HEK293T (cell line): Measurements from ENCODE around the gene MYLK.

ENCODE experiments used
- CTCF ChIA-PET: fragments of 350-600 bp; formaldehyde crosslinking; extraction: SDS; loops from one replicate; lab custom pipeline; 2021; ENCODE audit warnings: antibody characterized with exemption, inconsistent platforms; lab: Yijun Ruan, JAX
- POLR2A ChIA-PET: fragments of 350-600 bp; formaldehyde crosslinking; extraction: SDS; loops from one replicate; lab custom pipeline; 2020; ENCODE audit warnings: antibody characterized with exemption, inconsistent platforms; lab: Yijun Ruan, JAX
- DNase-seq: peaks from one replicate; pipeline ENCODE4 v3.0.0; 2012; ENCODE audit warnings: mixed read lengths; ENCODE audit errors: extremely low spot score
- ARNT ChIP-seq: fragments of 450-650 bp; IDR thresholded peaks from 2 replicates; pipeline ENCODE4 v1.6.1; 2017; ENCODE audit warnings: mild to moderate bottlenecking
- BHLHE40 ChIP-seq: fragments of 450-650 bp; IDR thresholded peaks from 2 replicates; pipeline ENCODE4 v1.6.1; 2016; ENCODE audit warnings: mild to moderate bottlenecking, moderate library complexity, borderline replicate concordance
- CTBP1 ChIP-seq: fragments of 450-650 bp; IDR thresholded peaks from 2 replicates; pipeline ENCODE4 v1.6.1; 2016; ENCODE audit warnings: borderline replicate concordance
- ELF4 ChIP-seq: fragments of 450-650 bp; IDR thresholded peaks from 2 replicates; pipeline ENCODE4 v1.6.1; 2017; ENCODE audit warnings: antibody characterized with exemption
- FOXA1 ChIP-seq: fragments of 450-650 bp; IDR thresholded peaks from 2 replicates; pipeline ENCODE4 v1.6.1; 2016; ENCODE audit warnings: mild to moderate bottlenecking
- FOXK2 ChIP-seq: fragments of 450-650 bp; IDR thresholded peaks from 2 replicates; pipeline ENCODE4 v1.6.1; 2016; ENCODE audit warnings: mild to moderate bottlenecking
- FOXM1 ChIP-seq: fragments of 450-650 bp; IDR thresholded peaks from 2 replicates; pipeline ENCODE4 v1.6.1; 2017; ENCODE audit warnings: mild to moderate bottlenecking, borderline replicate concordance
- HDGF ChIP-seq: fragments of 450-650 bp; IDR thresholded peaks from 2 replicates; pipeline ENCODE4 v1.6.1; 2017; ENCODE audit warnings: antibody characterized with exemption, borderline replicate concordance
- L3MBTL2 ChIP-seq: fragments of 450-650 bp; conservative IDR thresholded peaks from 2 replicates; pipeline ENCODE4 v1.6.1; 2016; ENCODE audit warnings: mild to moderate bottlenecking
- LEF1 ChIP-seq: fragments of 450-650 bp; IDR thresholded peaks from 2 replicates; pipeline ENCODE4 v1.6.1; 2017; ENCODE audit warnings: mild to moderate bottlenecking, borderline replicate concordance
- NFRKB ChIP-seq: fragments of 450-650 bp; IDR thresholded peaks from 2 replicates; pipeline ENCODE4 v1.6.1; 2016; ENCODE audit warnings: mild to moderate bottlenecking, moderate library complexity
- SP1 ChIP-seq: fragments of 450-650 bp; IDR thresholded peaks from 2 replicates; pipeline ENCODE4 v1.6.1; 2017
- SUZ12 ChIP-seq: fragments of 450-650 bp; IDR thresholded peaks from 2 replicates; pipeline ENCODE4 v1.6.1; 2016; ENCODE audit warnings: mild to moderate bottlenecking
- TARDBP ChIP-seq: fragments of 450-650 bp; IDR thresholded peaks from 2 replicates; pipeline ENCODE4 v1.6.1; 2016
- ZNF384 ChIP-seq: fragments of 450-650 bp; IDR thresholded peaks from 2 replicates; pipeline ENCODE4 v1.6.1; 2016
- TF ChIP-seq, protein P1 (sequence below): fragments of 450-650 bp; IDR thresholded peaks from 2 replicates; pipeline ENCODE4 v1.6.1; 2016

The MYLK gene

DNA sequence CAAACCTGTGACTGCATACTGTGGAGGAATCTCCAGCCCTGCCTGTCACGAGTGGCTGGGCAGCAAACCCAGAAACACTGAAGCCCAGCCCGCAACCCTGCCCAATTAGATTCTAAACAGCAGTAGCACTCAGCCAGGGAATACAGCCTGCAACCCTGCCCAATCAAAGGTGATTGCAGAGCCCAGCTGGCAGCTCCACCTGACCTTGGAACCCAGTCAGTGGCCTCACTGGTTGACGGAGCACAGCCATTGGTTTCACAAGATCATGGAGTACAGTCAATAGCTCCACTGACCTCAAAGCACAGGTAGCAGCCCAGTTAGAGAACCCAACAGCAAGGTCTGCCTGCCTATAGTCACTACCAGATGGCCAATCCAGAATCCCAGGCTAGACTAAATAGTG is 35.2 kb upstream of the MYLK start:
- DNase-seq: no peak
- no peak for TF ChIP-seq BHLHE40
- ChIA-PET CTCF (no interaction called here), POLR2A (no interaction called here)

DNA sequence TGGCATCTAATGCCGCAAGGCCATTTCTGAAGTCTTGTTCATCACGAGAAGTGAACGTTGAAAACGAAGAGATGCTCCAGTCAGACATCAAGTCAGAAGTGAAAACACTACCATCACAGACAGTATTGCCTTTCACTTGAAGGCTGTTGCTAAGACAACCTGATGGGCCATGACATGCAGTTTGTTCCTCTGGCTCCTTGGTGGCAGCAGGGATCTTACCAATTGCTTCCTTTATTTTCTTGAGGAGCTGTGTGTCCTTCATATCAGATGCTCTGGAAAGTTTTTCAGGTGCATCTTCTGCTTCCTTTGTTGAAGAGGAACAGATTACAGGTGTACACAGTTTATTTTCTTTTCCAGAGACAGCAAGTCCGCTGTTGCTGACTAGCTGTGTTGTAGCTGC is 30.7 kb upstream of the MYLK start:
- POLR2A ChIA-PET: no interaction called here
- TF ChIP-seq BHLHE40: no peak
- no peak for TF ChIP-seq ELF4
- no peak for TF ChIP-seq L3MBTL2
- no peak for TF ChIP-seq TARDBP
- TF ChIP-seq HDGF: no peak
- TF ChIP-seq SP1: no peak
- TF ChIP-seq ZNF384: no peak
- TF ChIP-seq FOXA1: no peak
- no peak for TF ChIP-seq LEF1
- TF ChIP-seq, protein P1, sequence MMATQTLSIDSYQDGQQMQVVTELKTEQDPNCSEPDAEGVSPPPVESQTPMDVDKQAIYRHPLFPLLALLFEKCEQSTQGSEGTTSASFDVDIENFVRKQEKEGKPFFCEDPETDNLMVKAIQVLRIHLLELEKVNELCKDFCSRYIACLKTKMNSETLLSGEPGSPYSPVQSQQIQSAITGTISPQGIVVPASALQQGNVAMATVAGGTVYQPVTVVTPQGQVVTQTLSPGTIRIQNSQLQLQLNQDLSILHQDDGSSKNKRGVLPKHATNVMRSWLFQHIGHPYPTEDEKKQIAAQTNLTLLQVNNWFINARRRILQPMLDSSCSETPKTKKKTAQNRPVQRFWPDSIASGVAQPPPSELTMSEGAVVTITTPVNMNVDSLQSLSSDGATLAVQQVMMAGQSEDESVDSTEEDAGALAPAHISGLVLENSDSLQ: no peak
- no peak for TF ChIP-seq FOXM1
- no peak for DNase-seq
- CTCF ChIA-PET: no interaction called here

DNA sequence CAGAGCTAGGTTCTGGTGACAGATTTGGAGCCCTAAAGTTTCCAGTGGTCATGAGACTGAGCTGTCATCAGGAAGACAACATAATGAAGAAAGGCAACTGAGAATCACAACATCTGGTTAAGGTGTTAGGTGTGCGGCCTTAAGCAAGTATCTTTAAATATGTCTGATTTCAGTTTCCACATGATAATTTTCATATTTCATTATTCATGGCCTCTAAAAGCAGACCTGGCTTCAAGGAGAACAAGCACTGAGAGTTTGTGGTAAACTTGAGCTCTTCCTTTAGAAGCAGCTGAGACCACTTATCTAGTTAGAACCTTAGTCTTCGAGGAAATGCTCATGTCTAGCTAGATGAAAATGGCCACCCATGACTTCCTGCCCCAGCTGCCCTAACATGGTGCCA is 25.7 kb upstream of the MYLK start:
- ChIA-PET POLR2A (no interaction called here), CTCF (interaction anchor here (0.5 to 0.6 kb wide), 2 partner anchors 18 to 341 kb away, joined by 3 to 4 read pairs; no protein-coding TSS in a partner anchor)
- DNase-seq: no peak
- TF ChIP-seq FOXM1 (no peak), L3MBTL2 (no peak), TARDBP (no peak), FOXK2 (no peak), CTBP1 (no peak), FOXA1 (no peak), SUZ12 (no peak), BHLHE40 (no peak), ZNF384 (no peak), SP1 (no peak), HDGF (no peak), ARNT (no peak), NFRKB (no peak)
- TF ChIP-seq, protein P1: no peak

DNA sequence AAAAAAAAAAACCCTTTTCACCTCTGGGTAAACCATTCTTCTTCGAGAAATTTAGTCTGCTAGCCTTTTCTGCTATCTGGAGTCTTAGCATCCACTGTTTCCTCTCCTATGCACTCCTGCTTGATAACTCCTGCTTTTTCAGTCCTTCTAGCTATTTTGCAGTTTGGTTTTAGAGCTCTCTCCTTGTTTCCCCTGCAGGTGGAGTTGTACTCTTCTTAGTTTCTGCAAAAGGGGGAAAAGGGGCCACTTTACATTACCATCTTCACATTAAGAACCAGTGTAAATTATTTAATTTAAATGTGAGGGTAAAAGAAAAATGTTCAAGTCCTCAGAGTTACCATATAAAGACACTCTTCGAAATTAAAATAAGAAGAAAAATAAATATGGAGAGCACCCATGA is 23.6 kb upstream of the MYLK start:
- TF ChIP-seq HDGF: no peak
- TF ChIP-seq ELF4: no peak
- no peak for TF ChIP-seq FOXA1
- no peak for TF ChIP-seq TARDBP
- TF ChIP-seq CTBP1: no peak
- no peak for TF ChIP-seq L3MBTL2
- no peak for TF ChIP-seq FOXM1
- TF ChIP-seq BHLHE40: no peak
- TF ChIP-seq, protein P1: no peak
- no peak for TF ChIP-seq ZNF384
- no peak for TF ChIP-seq ARNT
- no peak for TF ChIP-seq FOXK2
- TF ChIP-seq SUZ12: no peak
- TF ChIP-seq SP1: no peak
- no peak for TF ChIP-seq LEF1
- TF ChIP-seq NFRKB: no peak
- DNase-seq: no peak
- ChIA-PET POLR2A (no interaction called here), CTCF (interaction anchor here (1.0 kb wide), 1 partner anchor 255 kb away, joined by 3 read pairs; no protein-coding TSS in a partner anchor)

DNA sequence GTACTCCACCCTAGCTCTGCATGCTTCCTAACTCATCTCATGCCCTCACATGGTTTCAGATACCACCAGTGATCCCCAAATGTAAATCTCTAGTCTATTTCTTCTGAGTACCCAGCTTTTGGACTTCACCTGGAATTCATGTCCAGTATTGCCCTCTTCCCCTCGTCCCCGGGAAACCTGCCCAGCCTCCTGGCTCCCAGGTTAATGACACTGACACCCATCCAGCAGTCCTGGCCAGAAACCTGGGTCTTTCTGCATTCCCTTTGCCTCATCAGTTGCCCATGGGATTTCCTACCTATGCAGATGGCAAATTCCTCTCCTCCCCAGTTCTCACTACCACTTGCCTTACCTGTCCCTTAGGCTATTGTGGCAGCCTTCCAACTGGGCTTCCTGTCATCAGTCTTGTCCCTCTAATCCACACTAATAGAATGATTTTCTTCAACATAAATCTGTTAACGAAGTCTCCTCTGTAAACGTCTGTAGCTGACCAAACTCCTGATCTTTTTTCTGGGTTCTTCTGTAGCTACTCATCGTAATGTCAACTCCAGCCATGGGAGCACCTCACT is 15.3 kb upstream of the MYLK start:
- TF ChIP-seq L3MBTL2: no peak
- TF ChIP-seq SUZ12: no peak
- no peak for TF ChIP-seq BHLHE40
- no peak for TF ChIP-seq ELF4
- no peak for TF ChIP-seq FOXM1
- no peak for TF ChIP-seq ZNF384
- no peak for TF ChIP-seq LEF1
- no peak for TF ChIP-seq FOXK2
- TF ChIP-seq FOXA1: no peak
- no peak for TF ChIP-seq ARNT
- no peak for TF ChIP-seq SP1
- TF ChIP-seq CTBP1: no peak
- TF ChIP-seq NFRKB: no peak
- no peak for TF ChIP-seq TARDBP
- TF ChIP-seq, protein P1: no peak
- TF ChIP-seq HDGF: no peak
- ChIA-PET CTCF (no interaction called here), POLR2A (no interaction called here)
- DNase-seq: no peak

DNA sequence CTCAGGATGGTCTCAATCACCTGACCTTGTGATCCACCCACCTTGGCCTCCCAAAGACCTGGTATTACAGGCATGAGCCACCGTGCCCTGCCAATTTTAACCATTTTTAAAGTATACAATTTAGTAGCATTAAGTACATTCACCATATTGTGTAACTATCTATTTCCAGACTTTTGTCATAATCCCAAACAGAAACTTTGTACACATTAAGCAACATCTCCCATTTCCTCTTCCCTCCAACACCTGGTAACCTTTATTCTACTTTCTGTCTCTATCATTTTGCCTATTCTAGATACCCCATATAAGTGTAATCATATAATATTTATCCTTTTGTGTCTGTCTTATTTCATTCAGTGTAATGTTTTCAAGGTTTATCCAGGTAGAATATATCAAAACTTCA is 8.9 kb upstream of the MYLK start:
- POLR2A ChIA-PET: no interaction called here
- CTCF ChIA-PET: no interaction called here
- TF ChIP-seq HDGF: no peak
- TF ChIP-seq BHLHE40: no peak
- no peak for TF ChIP-seq L3MBTL2
- no peak for DNase-seq
